Articular chondrocyte of knee joint (primary cell): Measurements from ENCODE around the gene NUP62CL. TPM values are rescaled to one million over a fixed set of nuclear protein-coding genes. Genes with fewer than 3 reads are reported as not detected.

ENCODE experiments used
- small RNA-seq: library from RNA; depleted of rRNA; stranded (forward); fragments of <200 nt; gene quantifications from one replicate; pipeline ENCODE3, GENCODE V24; 2012
- total RNA-seq: library from RNA; depleted of rRNA; stranded (reverse); fragments of >200 nt; gene quantifications from 2 replicates; pipeline ENCODE4 v1.2.3, GENCODE V29; 2012

NUP62CL gene, protein sequence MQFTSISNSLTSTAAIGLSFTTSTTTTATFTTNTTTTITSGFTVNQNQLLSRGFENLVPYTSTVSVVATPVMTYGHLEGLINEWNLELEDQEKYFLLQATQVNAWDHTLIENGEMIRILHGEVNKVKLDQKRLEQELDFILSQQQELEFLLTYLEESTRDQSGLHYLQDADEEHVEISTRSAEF
- 0.22 and 0.26 TPM in 2 replicates for total RNA-seq

DNA sequence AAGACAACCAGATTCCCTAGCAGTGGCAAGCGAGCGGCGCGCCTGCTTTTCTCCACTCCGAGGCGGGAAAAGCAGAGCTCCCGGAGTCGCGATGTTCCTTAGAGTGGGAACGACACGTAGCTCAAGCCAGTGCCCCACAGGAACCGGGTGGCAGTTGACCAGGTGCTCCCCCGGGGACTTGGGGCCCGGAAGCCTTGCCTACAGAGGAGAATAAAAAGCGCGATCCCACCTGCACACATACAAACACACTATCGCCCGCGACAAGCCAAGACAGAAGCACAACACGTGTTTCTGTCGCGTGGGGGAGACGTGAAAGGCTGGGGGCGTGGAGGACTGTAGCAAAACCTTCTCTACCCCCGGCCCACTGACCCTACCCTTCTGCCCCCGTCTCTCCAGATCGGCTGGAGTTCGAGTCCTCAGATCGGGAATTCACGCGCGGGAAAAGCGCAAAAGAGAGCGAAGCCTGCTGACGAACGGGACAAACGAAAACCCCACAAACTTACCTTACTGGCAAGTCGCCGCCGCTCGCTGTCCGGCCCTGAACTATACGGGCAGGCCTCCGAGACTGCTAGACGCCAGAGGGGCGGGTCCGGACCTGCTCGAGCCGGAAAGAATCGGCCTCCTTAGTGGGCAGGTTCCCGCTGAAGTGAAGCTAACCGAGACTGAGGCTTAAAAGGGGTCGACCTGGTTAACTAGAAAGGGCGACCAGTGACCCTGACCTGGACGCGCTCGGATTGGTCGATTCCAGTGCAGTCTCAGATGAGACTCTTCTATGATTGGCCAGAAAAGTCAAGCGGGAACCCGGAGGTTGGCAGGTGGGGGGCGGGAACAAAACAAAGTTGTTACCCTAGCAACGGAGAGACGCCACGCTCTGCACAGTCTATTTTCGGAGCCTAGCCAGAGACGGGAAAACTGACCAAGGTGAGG is at the start of gene NUP62CL, which contains the start of gene DNAAF6:
TSS of gene NUP62CL (minus strand) at position 664 of the 927 bp plus-strand sequence. CDS start 31,287 bp downstream, outside the sequence.
TSS of gene DNAAF6 (plus strand) at position 842 of the 927 bp plus-strand sequence. CDS start 6,265 bp downstream, outside the sequence.

GRCh38 chrX:107118322-107119147 is 87.7 kb downstream of the NUP62CL start, which contains the start of gene RBM41:
Gene RBM41, minus strand, starts transcription at chrX:107118822. Its CDS starts 49 bp downstream, at chrX:107118773.

Small RNA genes within 50 kb of the gene (small RNA-seq; reads per million reads assigned to genes)
- gene RF00019: not detected

Other genes with a start within 250 kb of the NUP62CL start
- gene MORC4, start 206.2 kb downstream of the NUP62CL start, total RNA-seq: 44.1 and 44.3 TPM in 2 replicates
- gene RBM41, start 87.6 kb downstream of the NUP62CL start, total RNA-seq: 18.4 and 21.3 TPM in 2 replicates
- not detected in 2 replicates for gene DNAAF6, start 178 bp upstream of the NUP62CL start, total RNA-seq
- gene FRMPD3, start 243.2 kb upstream of the NUP62CL start, total RNA-seq: 0.32 and 0.39 TPM in 2 replicates